Measurements from ENCODE around the gene EGFR.

DNA sequence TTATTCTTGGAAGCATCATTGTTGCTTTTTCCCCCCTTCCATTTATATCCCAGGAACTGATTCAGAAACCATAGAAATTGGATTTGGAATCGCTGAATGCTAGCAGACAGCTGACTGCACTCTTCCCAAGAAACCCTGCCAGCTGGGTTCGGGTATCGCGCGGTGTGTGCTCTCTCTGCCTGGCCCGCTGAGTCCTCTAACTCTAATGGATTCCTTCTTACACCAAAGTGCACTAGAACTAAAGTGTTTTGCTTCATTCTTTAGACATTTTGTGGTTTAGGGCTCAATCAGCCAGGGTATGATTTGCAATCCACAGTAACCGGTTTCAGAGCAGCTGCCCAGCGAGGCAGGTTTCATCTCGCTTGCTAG, 92.2 kb downstream of the EGFR start:
- TF ChIP-seq, protein P1, sequence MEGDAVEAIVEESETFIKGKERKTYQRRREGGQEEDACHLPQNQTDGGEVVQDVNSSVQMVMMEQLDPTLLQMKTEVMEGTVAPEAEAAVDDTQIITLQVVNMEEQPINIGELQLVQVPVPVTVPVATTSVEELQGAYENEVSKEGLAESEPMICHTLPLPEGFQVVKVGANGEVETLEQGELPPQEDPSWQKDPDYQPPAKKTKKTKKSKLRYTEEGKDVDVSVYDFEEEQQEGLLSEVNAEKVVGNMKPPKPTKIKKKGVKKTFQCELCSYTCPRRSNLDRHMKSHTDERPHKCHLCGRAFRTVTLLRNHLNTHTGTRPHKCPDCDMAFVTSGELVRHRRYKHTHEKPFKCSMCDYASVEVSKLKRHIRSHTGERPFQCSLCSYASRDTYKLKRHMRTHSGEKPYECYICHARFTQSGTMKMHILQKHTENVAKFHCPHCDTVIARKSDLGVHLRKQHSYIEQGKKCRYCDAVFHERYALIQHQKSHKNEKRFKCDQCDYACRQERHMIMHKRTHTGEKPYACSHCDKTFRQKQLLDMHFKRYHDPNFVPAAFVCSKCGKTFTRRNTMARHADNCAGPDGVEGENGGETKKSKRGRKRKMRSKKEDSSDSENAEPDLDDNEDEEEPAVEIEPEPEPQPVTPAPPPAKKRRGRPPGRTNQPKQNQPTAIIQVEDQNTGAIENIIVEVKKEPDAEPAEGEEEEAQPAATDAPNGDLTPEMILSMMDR (IDR thresholded peaks at IDR 0.05; ENCODE audit: insufficient read depth, low read length, poor library complexity, severe bottlenecking), result no peak
- TF ChIP-seq EZH2phosphoT487 (conservative IDR thresholded peaks at IDR 0.05; ENCODE audit: low read length), result no peak
